ENCODE data around the gene ARHGEF17. TPM values are rescaled to one million over a fixed set of nuclear protein-coding genes. Genes with fewer than 3 reads are reported as not detected.
A peak's percentile ranks its signal among the peaks of the same experiment; 100 is the strongest.

Gene ARHGEF17
- total RNA-seq, 4 donors from 2014 or later = 82.8 to 196 (median 122) TPM

DNA sequence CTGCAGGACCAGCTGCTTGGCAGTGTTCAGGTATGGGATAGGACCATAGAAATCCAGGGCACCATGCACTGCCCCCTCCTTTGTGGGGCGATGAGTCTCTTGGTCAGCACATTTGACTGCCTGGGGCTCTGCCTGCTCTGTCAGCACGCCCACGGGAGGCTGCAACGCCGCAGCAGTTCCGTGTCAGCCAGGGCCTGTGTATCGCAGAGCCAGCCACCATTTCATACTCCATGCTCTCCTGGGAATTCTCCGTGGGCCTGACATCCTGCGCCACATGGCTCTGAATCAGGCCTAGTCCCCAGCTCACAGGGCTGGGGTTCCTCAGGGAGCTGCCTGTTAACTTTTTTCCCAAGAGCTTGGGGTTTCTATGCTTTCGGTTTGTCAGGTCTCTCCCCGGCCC, 51.3 kb downstream of the ARHGEF17 start:
- DNase-seq (ENCODE audit: extremely low spot score) = no peak
- intact Hi-C loops (cut with DNase I) = no loop called here
- Histone ChIP-seq H3K36me3 (peaks cover 74 to 99% (median 92%) of the 10 kb centered on the region in 4 donors), H3K4me3 (no peak overlapping the region), H3K27ac (replicated peaks in 1 of 4) (peak overlapping the region in 3 of 4 donors; percentile 41 to 46 (median 41)), H3K27me3 (no peaks in the 10 kb centered on the region), H3K4me1 (peaks cover 3 to 32% (median 27%) of the 10 kb centered on the region in 4 donors), H3K9me3 (no peaks in the 10 kb centered on the region)
- TF ChIP-seq EP300 (IDR thresholded peaks at IDR 0.05) (no peak), POLR2A (IDR thresholded peaks at IDR 0.05; ENCODE audit: low read depth) (no peak), POLR2AphosphoS5 (IDR thresholded peaks at IDR 0.05) (no peak)
- TF ChIP-seq, protein P1, sequence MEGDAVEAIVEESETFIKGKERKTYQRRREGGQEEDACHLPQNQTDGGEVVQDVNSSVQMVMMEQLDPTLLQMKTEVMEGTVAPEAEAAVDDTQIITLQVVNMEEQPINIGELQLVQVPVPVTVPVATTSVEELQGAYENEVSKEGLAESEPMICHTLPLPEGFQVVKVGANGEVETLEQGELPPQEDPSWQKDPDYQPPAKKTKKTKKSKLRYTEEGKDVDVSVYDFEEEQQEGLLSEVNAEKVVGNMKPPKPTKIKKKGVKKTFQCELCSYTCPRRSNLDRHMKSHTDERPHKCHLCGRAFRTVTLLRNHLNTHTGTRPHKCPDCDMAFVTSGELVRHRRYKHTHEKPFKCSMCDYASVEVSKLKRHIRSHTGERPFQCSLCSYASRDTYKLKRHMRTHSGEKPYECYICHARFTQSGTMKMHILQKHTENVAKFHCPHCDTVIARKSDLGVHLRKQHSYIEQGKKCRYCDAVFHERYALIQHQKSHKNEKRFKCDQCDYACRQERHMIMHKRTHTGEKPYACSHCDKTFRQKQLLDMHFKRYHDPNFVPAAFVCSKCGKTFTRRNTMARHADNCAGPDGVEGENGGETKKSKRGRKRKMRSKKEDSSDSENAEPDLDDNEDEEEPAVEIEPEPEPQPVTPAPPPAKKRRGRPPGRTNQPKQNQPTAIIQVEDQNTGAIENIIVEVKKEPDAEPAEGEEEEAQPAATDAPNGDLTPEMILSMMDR (IDR thresholded peaks at IDR 0.05) = no peak
- WGBS = 20% methylated on average over 1 of the region's 11 CpGs

DNA sequence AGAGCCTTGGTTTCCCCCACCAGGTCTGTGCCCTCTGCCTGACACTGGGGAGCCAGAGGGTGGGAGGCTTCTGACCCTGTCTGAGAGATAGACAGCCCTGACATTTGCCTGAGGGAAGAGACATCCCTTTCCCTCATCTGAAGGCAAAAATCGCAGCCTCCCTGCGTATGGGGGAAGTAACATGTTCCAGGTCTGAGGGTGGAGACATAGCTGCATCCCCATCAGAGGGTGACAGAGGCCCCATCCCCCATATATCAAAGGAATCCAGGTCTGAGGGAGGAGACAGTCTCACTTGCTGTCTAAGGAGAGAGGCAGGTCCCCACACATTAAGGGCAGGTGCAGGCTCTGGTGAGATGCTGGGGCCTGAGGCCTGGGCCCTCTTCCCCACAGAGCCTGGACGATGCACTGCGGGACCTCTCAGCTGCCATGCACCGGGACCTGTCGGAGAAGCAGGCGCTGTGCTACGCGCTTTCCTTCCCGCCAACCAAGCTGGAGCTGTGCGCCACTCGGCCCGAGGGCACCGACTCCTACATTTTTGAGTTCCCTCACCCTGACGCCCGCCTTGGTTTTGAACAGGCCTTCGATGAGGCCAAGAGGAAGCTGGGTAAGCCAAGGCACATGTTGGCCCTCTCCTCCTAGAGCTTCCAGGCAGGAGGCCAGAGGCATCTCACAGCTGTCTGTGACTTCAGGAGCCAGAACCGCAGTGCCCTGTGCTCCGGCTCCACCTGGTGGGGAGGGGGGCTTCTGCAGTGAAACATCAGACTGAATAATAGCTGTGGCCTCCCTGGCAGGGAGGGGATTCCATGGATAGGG, 52.1 kb downstream of the ARHGEF17 start:
- H3K27me3 ChIP-seq = no peaks in the 10 kb centered on the region
- no peak for DNase-seq (ENCODE audit: extremely low spot score)
- peaks cover 77 to 100% (median 97%) of the 10 kb centered on the region in 4 donors for H3K36me3 ChIP-seq
- H3K27ac ChIP-seq (replicated peaks in 1 of 4) = peak overlapping the region in 3 of 4 donors; percentile 41 to 46 (median 41)
- peaks cover 3 to 32% (median 27%) of the 10 kb centered on the region in 4 donors for H3K4me1 ChIP-seq
- 82% methylated on average over 14 of the region's 19 CpGs for WGBS
- TF ChIP-seq, protein P1 (IDR thresholded peaks at IDR 0.05) = peak in 1 of 3 experiments; percentile 12
- TF ChIP-seq POLR2A (IDR thresholded peaks at IDR 0.05; ENCODE audit: low read depth) = no peak
- H3K9me3 ChIP-seq = no peaks in the 10 kb centered on the region
- H3K4me3 ChIP-seq = no peak overlapping the region
- intact Hi-C loops (cut with DNase I) = no loop called here

- no peaks in the 10 kb centered on the region for H3K27me3 ChIP-seq
- H3K36me3 ChIP-seq = peaks cover 77 to 100% (median 97%) of the 10 kb centered on the region in 4 donors
- peak overlapping the region in 1 of 4 donors; percentile 46 for H3K27ac ChIP-seq (replicated peaks in 1 of 4)
- intact Hi-C loops (cut with DNase I) = no loop called here
- 83% methylated on average over 6 of the region's 8 CpGs for WGBS
- TF ChIP-seq POLR2AphosphoS5 (IDR thresholded peaks at IDR 0.05) = no peak
- no peak for TF ChIP-seq EP300 (IDR thresholded peaks at IDR 0.05)
- TF ChIP-seq, protein P1 (IDR thresholded peaks at IDR 0.05) = no peak
- no peak for TF ChIP-seq POLR2A (IDR thresholded peaks at IDR 0.05; ENCODE audit: low read depth)
- H3K4me3 ChIP-seq = no peak overlapping the region
- H3K9me3 ChIP-seq = no peaks in the 10 kb centered on the region
- DNase-seq (ENCODE audit: extremely low spot score) = no peak
- peaks cover 3 to 32% (median 27%) of the 10 kb centered on the region in 4 donors for H3K4me1 ChIP-seq
Measured at GRCh38 chr11:73360743-73361369, 52.8 kb downstream of the ARHGEF17 start.

DNA sequence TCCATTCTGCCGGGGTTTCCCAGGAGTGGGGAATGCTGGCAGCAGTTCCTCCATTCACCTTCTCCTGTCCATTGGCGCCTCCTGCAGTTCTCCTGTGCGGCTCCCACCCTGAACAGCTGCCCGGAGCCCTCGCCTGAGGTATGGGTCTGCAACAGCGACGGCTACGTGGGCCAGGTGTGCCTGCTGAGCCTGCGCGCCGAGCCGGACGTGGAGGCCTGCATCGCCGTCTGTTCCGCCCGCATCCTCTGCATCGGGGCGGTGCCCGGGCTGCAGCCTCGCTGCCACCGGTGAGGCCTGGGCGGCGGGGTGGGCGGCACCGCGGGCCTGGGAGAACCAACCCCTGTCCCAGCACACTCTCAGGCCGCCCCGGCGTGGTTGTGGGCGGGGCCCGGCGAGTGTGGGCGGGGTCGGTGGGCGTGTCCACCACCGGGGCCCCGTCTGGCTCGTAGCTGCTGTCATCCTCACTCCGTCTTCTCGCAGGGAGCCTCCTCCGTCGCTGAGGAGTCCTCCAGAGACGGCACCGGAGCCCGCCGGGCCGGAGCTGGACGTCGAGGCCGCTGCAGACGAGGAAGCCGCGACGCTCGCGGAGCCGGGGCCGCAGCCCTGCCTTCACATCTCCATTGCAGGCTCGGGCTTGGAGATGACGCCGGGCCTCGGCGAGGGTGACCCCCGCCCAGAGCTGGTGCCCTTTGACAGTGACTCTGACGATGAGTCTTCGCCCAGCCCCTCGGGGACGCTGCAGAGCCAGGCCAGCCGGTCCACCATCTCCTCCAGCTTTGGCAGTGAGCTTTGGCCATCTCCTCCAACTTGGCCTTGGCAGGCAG, 54.1 kb downstream of the ARHGEF17 start:
- peaks cover 64 to 100% (median 94%) of the 10 kb centered on the region in 4 donors for H3K36me3 ChIP-seq
- WGBS = 90% methylated on average over 54 of the region's 70 CpGs
- no peaks in the 10 kb centered on the region for H3K9me3 ChIP-seq
- peaks cover 3 to 28% (median 26%) of the 10 kb centered on the region in 4 donors for H3K4me1 ChIP-seq
- TF ChIP-seq EP300 (IDR thresholded peaks at IDR 0.05) (no peak), POLR2A (IDR thresholded peaks at IDR 0.05; ENCODE audit: low read depth) (no peak), POLR2AphosphoS5 (IDR thresholded peaks at IDR 0.05) (no peak)
- TF ChIP-seq, protein P1 (IDR thresholded peaks at IDR 0.05) = no peak
- H3K27me3 ChIP-seq = no peaks in the 10 kb centered on the region
- intact Hi-C loops (cut with DNase I) = no loop called here
- no peak for DNase-seq (ENCODE audit: extremely low spot score)
- H3K27ac ChIP-seq (replicated peaks in 1 of 4) = peak overlapping the region in 1 of 4 donors; percentile 21
- H3K4me3 ChIP-seq = no peak overlapping the region

Data from esophagus muscularis mucosa (tissue), 4 donors.